Ovary (tissue), 9 donors: ENCODE data around the gene PTPRN2. TPM values are rescaled to one million over a fixed set of nuclear protein-coding genes. Genes with fewer than 3 reads are reported as not detected.

ENCODE experiments used
- DNase-seq, 5 donors: peaks; one replicate each; pipeline ENCODE4 v3.0.0-alpha.2; 2019 to 2020
- H3K27ac ChIP-seq, 2 donors: fragments of 200-600 bp; one replicate each; pipeline versions ENCODE4 v1.5.1 to v1.8.0; 2019 to 2022
- H3K27me3 ChIP-seq: fragments of 200-600 bp; one replicate; pipeline ENCODE4 v1.8.0; 2022
- H3K36me3 ChIP-seq: fragments of 200-600 bp; sonication (generic); one replicate; pipeline ENCODE4 v1.5.1; 2019
- H3K4me1 ChIP-seq: one replicate; pipeline ENCODE4 v1.8.1; 2013; ENCODE audit warnings: mild to moderate bottlenecking, moderate library complexity; ENCODE audit not compliant: insufficient read depth
- H3K4me3 ChIP-seq: fragments of 200-600 bp; sonication (generic); one replicate; pipeline ENCODE4 v1.5.1; 2017
- H3K9me3 ChIP-seq, 2 donors: fragments of 200-600 bp in 1 of 2; sonication (generic) in 1 of 2; one replicate each; pipeline versions ENCODE4 v1.5.1 to v1.8.1; 2013 to 2019; ENCODE audit warnings: mild to moderate bottlenecking in 1 of 2, moderate library complexity in 1 of 2
- CTCF ChIP-seq, 3 donors: fragments of 450-650 bp in 2 of 3; fragments of 200-600 bp in 1 of 3; IDR thresholded peaks; one replicate each; pipeline versions ENCODE4 v1.5.1 to v1.8.0; 2016 to 2022; ENCODE audit warnings: antibody characterized with exemption in 3 of 3, mild to moderate bottlenecking in 1 of 3
- EP300 ChIP-seq: sonication (generic); formaldehyde crosslinking; IDR thresholded peaks from one replicate; pipeline ENCODE4 v1.6.1; 2017; ENCODE audit warnings: antibody characterized with exemption
- POLR2A ChIP-seq: fragments of 450-650 bp; IDR thresholded peaks from one replicate; pipeline ENCODE4 v1.6.1; 2017; ENCODE audit warnings: antibody characterized with exemption, mild to moderate bottlenecking, moderate library complexity
- WGBS, 3 donors: extraction: QIAGEN DNeasy Blood & Tissue Kit in 1 of 3; methylation state at CpG; one replicate each; pipeline versions ENCODE4 v1.1.5 to v1.1.7; 2013 to 2017; 5-methylcytosine and 5-hydroxymethylcytosine counted together
- intact Hi-C, 4 donors: fragments of 100-400 bp; cut with DNase I; formaldehyde crosslinking; loops; one replicate each; pipeline versions ENCODE4 v1.11.0 to v1.15.1; 2022 to 2023
- polyA plus RNA-seq, 2 donors: library from polyadenylated mRNA; stranded (reverse); fragments of 200-250 nt in 1 of 2; fragments of 350-450 nt in 1 of 2; fragmentation: Illumina TruSeq in 1 of 2; extraction: RNeasy Lipid Tissue Mini Kit (QIAGEN cat#74804) in 1 of 2; gene quantifications; one replicate each; pipeline ENCODE4 v1.2.3, GENCODE V29; 2013 to 2014
- total RNA-seq, 7 donors: library from RNA; depleted of rRNA in 2 of 7; stranded (reverse); fragments of >200 nt in 2 of 7; fragmentation: NEBNext Ultra II Directional in 3 of 7; extraction: Animal tissue kit (Norgen Biotek cat#: 25700) in 3 of 7; gene quantifications; one replicate each; pipeline versions ENCODE4 v1.1.0 to v1.2.4, GENCODE V29; 2016 to 2023
- donor health status: DM: no; HTN: no; CAD: no; lungs with moderate emphysema.
- donor health status: DM: no; HTN: no; CAD: no.
- donor health status: Bipolar disorder and iron deficiency.
- donor health status: DM: yes; HTN: yes; CAD: no.
- donor health status: DM: no; HTN: no; CAD: no.
- donor health status: DM: yes; HTN: yes; CAD: no.

The PTPRN2 gene
- total and polyA plus RNA-seq, 9 donors, result 3.5 to 11.1 (median 5.9) TPM

GRCh38 chr7:157793973-157794745 lies 793.5 kb downstream of the PTPRN2 start:
- no peaks in the 10 kb centered on the region for H3K9me3 ChIP-seq
- no peaks in the 10 kb centered on the region for H3K27me3 ChIP-seq
- intact Hi-C loops, result no loop called here
- 73 to 78% (median 75%) methylated on average over 39 of the region's 39 CpGs for WGBS, 3 donors
- H3K4me1 ChIP-seq, result no peaks in the 10 kb centered on the region
- H3K27ac ChIP-seq, result no peak overlapping the region
- no peak for TF ChIP-seq EP300
- no peak for TF ChIP-seq POLR2A
- TF ChIP-seq CTCF (IDR thresholded peaks at IDR 0.05), result no peak
- no peak overlapping the region for H3K4me3 ChIP-seq
- DNase-seq, result no peak
- H3K36me3 ChIP-seq, result no peaks in the 10 kb centered on the region

- Histone ChIP-seq H3K27me3 (no peaks in the 10 kb centered on the region), H3K36me3 (no peaks in the 10 kb centered on the region), H3K4me1 (no peaks in the 10 kb centered on the region), H3K27ac (no peak overlapping the region), H3K4me3 (no peak overlapping the region), H3K9me3 (no peaks in the 10 kb centered on the region)
- WGBS, 3 donors, result 65 to 66% (median 65%) methylated on average over 10 of the region's 10 CpGs
- intact Hi-C loops, result no loop called here
- DNase-seq, result no peak
- TF ChIP-seq POLR2A, result no peak
- no peak for TF ChIP-seq CTCF (IDR thresholded peaks at IDR 0.05)
- TF ChIP-seq EP300, result no peak
Measured at GRCh38 chr7:157793087-157793353, 794.6 kb downstream of the PTPRN2 start.

- no peaks in the 10 kb centered on the region for H3K4me1 ChIP-seq
- 82 to 88% (median 83%) methylated on average over 35 of the region's 35 CpGs for WGBS, 3 donors
- no peak for DNase-seq
Measured at GRCh38 chr7:157792241-157793086, 795.2 kb downstream of the PTPRN2 start.

GRCh38 chr7:157791666-157792065 lies 796.0 kb downstream of the PTPRN2 start:
- WGBS, 3 donors, result 90 to 91% (median 90%) methylated on average over 16 of the region's 16 CpGs
- Histone ChIP-seq H3K4me1 (no peaks in the 10 kb centered on the region), H3K27me3 (no peaks in the 10 kb centered on the region), H3K4me3 (no peak overlapping the region), H3K9me3 (no peaks in the 10 kb centered on the region), H3K36me3 (no peaks in the 10 kb centered on the region), H3K27ac (no peak overlapping the region)
- intact Hi-C loops, result no loop called here
- TF ChIP-seq POLR2A, result no peak
- no peak for TF ChIP-seq CTCF (IDR thresholded peaks at IDR 0.05)
- no peak for DNase-seq

More at GRCh38 chr7:157792241-157793086, 795.2 kb downstream of the PTPRN2 start:
- H3K9me3 ChIP-seq, result no peaks in the 10 kb centered on the region
- no peak overlapping the region for H3K27ac ChIP-seq
- TF ChIP-seq POLR2A (no peak), EP300 (no peak), CTCF (IDR thresholded peaks at IDR 0.05) (no peak)
- H3K4me3 ChIP-seq, result no peak overlapping the region
- intact Hi-C loops, result no loop called here
- H3K36me3 ChIP-seq, result no peaks in the 10 kb centered on the region
- H3K27me3 ChIP-seq, result no peaks in the 10 kb centered on the region
